ENCODE measurements around the gene TNIK. TPM values are rescaled to one million over a fixed set of nuclear protein-coding genes. Genes with fewer than 3 reads are reported as not detected.

Gene TNIK
- total and polyA plus RNA-seq, 10 donors, result 0.85 to 34.5 (median 14.1) TPM

DNA sequence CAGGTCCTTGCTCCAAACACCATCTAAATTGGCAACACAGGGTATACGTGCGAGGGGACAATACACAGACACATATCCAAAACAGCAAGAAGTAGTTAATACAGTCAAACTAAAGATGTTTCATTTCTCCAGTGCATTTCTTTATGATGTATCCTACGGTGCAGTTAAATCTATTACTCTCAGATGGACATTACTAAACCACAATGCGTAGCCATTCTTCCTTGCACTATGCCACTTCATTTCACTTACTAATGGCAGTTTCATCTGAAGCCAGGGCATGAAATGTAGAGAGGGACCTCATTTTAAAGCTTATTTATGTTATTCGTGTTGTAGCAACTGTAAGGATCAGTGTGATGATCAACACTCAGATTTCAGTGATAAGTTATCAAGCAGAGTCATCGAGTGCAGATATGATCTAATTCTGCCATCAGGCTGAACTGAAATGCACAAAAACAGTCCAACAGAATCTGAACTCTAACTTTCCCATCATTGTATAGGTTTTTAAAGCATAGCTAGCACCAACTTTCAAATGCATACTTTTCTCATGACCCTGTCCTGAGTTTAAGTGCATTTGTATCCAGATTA lies 14.5 kb downstream of the TNIK start:
- no peak overlapping the region for H3K4me3 ChIP-seq
- TF ChIP-seq, protein P1, sequence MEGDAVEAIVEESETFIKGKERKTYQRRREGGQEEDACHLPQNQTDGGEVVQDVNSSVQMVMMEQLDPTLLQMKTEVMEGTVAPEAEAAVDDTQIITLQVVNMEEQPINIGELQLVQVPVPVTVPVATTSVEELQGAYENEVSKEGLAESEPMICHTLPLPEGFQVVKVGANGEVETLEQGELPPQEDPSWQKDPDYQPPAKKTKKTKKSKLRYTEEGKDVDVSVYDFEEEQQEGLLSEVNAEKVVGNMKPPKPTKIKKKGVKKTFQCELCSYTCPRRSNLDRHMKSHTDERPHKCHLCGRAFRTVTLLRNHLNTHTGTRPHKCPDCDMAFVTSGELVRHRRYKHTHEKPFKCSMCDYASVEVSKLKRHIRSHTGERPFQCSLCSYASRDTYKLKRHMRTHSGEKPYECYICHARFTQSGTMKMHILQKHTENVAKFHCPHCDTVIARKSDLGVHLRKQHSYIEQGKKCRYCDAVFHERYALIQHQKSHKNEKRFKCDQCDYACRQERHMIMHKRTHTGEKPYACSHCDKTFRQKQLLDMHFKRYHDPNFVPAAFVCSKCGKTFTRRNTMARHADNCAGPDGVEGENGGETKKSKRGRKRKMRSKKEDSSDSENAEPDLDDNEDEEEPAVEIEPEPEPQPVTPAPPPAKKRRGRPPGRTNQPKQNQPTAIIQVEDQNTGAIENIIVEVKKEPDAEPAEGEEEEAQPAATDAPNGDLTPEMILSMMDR (IDR thresholded peaks at IDR 0.05 in 8 of 11, conservative IDR thresholded peaks at IDR 0.05 in 3 of 11), result no peak
- TF ChIP-seq POLR2AphosphoS5 (IDR thresholded peaks at IDR 0.05) (no peak), POLR2A (IDR thresholded peaks at IDR 0.05) (no peak)
- H3K9me3 ChIP-seq, result no peaks in the 10 kb centered on the region
- H3K27ac ChIP-seq, result no peak overlapping the region
- H3K4me1 ChIP-seq, result peaks cover 0 to 5% (median 0%) of the 10 kb centered on the region in 6 donors
- WGBS, 5 donors, result 86 to 95% (median 90%) methylated on average over 6 of the region's 6 CpGs
- no peaks in the 10 kb centered on the region for H3K36me3 ChIP-seq
- intact Hi-C loops (cut with DNase I; ENCODE audit: low total_unique reads), result no loop called here
- H3K27me3 ChIP-seq (replicated peaks in 1 of 7), result no peaks in the 10 kb centered on the region
- no peak for DNase-seq

DNA sequence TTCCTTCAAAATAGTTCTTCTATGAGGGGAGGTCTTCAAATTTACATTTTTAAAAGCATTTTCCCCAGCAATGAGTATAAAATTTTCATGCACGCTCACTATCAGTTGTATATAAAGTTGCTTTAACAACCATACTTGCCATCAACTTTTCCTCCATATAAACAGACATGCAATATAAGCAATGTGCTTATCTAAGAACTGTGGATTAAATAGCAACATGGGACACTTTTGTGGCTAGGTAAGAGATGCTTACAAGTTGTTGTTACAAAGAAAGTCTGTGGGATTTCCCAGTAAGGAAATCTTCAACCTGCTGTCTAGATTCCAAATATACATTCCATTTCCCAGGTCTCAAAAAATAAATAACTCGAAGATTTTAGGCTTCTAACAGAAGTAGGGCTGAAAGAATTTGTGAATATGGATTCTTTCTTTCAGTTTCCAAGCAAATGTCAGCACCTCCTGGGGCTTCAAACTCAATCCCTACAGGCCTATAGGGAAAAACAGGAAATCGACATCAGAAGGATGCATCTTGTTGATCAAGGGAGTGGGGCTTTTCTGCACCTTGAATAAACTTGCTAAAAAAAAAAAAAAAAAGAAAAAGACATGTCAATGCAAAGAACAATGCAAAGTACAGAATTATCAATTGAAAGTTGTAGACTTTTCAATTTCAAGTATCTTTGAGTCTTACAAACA lies 16.1 kb downstream of the TNIK start:
- H3K27ac ChIP-seq, result no peak overlapping the region
- no peak overlapping the region for H3K4me3 ChIP-seq
- H3K36me3 ChIP-seq, result no peaks in the 10 kb centered on the region
- peaks cover 0 to 5% (median 0%) of the 10 kb centered on the region in 6 donors for H3K4me1 ChIP-seq
- H3K27me3 ChIP-seq (replicated peaks in 1 of 7), result no peaks in the 10 kb centered on the region
- DNase-seq, result no peak
- no peaks in the 10 kb centered on the region for H3K9me3 ChIP-seq
- 71 to 92% (median 86%) methylated on average over 3 of the region's 3 CpGs for whole genome bisulfite sequencing, 5 donors
- TF ChIP-seq, protein P1 (IDR thresholded peaks at IDR 0.05 in 8 of 11, conservative IDR thresholded peaks at IDR 0.05 in 3 of 11), result no peak
- TF ChIP-seq POLR2A (IDR thresholded peaks at IDR 0.05), result no peak
- no peak for TF ChIP-seq POLR2AphosphoS5 (IDR thresholded peaks at IDR 0.05)
- intact Hi-C loops (cut with DNase I; ENCODE audit: low total_unique reads), result no loop called here

DNA sequence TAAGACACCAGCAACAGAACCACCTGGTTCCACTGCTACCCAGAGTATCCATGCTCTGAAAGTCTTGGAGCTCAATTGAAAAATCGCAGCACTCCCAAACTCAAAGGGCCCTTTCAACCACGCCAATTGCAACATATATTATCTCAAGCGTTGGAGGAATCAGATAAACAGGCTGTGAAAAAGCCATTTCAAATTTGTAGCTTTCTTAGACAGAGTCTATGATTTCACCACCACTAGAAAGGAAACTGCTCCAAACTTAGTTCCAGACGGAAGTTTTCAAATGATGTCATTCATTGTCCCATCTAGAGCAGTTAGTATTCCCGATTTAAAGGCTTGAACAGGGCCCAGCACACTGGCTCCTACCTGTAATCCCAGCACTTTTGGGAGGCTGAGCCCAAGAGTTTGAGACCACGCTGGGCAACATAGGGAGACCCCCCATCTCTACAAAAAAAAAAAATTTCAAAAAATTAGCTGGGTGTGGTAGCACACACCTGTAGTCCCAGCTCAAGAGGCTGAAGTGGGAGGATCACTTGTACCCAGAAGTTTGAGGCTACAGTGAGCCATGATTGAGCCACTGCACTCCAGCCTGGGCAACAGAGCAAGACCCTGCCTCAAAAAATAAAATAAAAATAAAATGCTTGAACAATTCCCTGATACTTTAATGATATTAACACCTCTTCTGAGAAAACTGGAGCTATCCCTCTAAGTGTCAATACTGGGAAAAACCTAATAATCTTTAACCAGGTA lies 16.8 kb downstream of the TNIK start:
- no peak for TF ChIP-seq POLR2A (IDR thresholded peaks at IDR 0.05)
- TF ChIP-seq, protein P1 (IDR thresholded peaks at IDR 0.05 in 8 of 11, conservative IDR thresholded peaks at IDR 0.05 in 3 of 11), result no peak
- no peak for TF ChIP-seq POLR2AphosphoS5 (IDR thresholded peaks at IDR 0.05)
- no peak for DNase-seq
- intact Hi-C loops (cut with DNase I; ENCODE audit: low total_unique reads), result no loop called here

DNA sequence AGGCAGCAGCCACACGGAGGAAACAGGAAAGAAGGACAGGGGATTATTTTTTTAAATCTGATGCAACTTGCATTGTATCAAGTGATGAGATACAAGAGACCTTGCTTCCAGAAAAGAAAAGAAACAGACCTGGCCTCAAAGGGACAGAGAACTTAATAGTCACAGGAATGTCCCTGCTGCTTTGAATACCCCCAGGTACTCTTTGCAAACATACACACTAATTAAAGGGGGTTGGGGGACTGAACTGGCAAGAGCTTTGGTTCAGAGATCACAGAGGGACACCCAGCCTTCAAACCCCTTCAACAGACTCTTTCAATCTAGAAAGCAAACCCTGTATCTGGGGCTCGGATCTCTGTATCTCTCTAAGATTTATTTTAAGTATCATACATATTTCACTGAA lies 18.0 kb downstream of the TNIK start:
- Histone ChIP-seq H3K9me3 (no peaks in the 10 kb centered on the region), H3K4me3 (no peak overlapping the region), H3K27ac (no peak overlapping the region), H3K27me3 (replicated peaks in 1 of 7) (no peaks in the 10 kb centered on the region), H3K36me3 (no peaks in the 10 kb centered on the region), H3K4me1 (peaks cover 0 to 5% (median 0%) of the 10 kb centered on the region in 6 donors)
- no peak for TF ChIP-seq POLR2A (IDR thresholded peaks at IDR 0.05)
- no peak for TF ChIP-seq POLR2AphosphoS5 (IDR thresholded peaks at IDR 0.05)
- TF ChIP-seq, protein P1 (IDR thresholded peaks at IDR 0.05 in 8 of 11, conservative IDR thresholded peaks at IDR 0.05 in 3 of 11), result no peak
- intact Hi-C loops (cut with DNase I; ENCODE audit: low total_unique reads), result no loop called here
- DNase-seq, result no peak
- WGBS, 5 donors, result 29 to 45% (median 41%) methylated on average over 2 of the region's 2 CpGs

More for the DNA sequence above, 16.8 kb downstream of the TNIK start:
- no peaks in the 10 kb centered on the region for H3K9me3 ChIP-seq
- no peaks in the 10 kb centered on the region for H3K36me3 ChIP-seq
- H3K27me3 ChIP-seq (replicated peaks in 1 of 7), result no peaks in the 10 kb centered on the region
- no peak overlapping the region for H3K27ac ChIP-seq
- H3K4me1 ChIP-seq, result peaks cover 0 to 5% (median 0%) of the 10 kb centered on the region in 6 donors
- 65 to 84% (median 74%) methylated on average over 6 of the region's 6 CpGs for WGBS, 5 donors
- no peak overlapping the region for H3K4me3 ChIP-seq
